Astrocyte (in vitro differentiated cells and primary cell): ENCODE data around the gene GALNT6. TPM values are rescaled to one million over a fixed set of nuclear protein-coding genes. Genes with fewer than 3 reads are reported as not detected.

Experiments
- DNase-seq: peaks from one replicate; pipeline ENCODE4 v3.0.0-alpha.2; 2010; ENCODE audit warnings: low read depth
- FAIRE-seq: peaks from 2 replicates; lab custom pipeline; 2011; peaks lifted over from hg19 to GRCh38; lab: Jason Lieb, UNC
- H2AFZ ChIP-seq: 2 replicates; pipeline ENCODE4 v1.6.0; 2012; ENCODE audit warnings: low read depth, low read length, inconsistent platforms
- H3K27ac ChIP-seq: 2 replicates; pipeline ENCODE4 v1.5.1; 2011; ENCODE audit warnings: low read depth, low read length, inconsistent platforms
- H3K27me3 ChIP-seq: 2 replicates; pipeline ENCODE4 v1.6.0; 2011; ENCODE audit warnings: low read length, inconsistent platforms; ENCODE audit not compliant: insufficient read depth
- H3K36me3 ChIP-seq: 2 replicates; pipeline ENCODE4 v1.5.1; 2011; ENCODE audit warnings: low read length, inconsistent platforms; ENCODE audit not compliant: insufficient read depth
- H3K4me1 ChIP-seq: 2 replicates; pipeline ENCODE4 v1.5.1; 2011; ENCODE audit warnings: low read length, inconsistent platforms; ENCODE audit not compliant: insufficient read depth
- H3K4me2 ChIP-seq: 2 replicates; pipeline ENCODE4 v1.6.0; 2012; ENCODE audit warnings: low read length, inconsistent platforms
- H3K4me3 ChIP-seq: 2 replicates; pipeline ENCODE4 v1.5.1; 2011; ENCODE audit warnings: low read depth, mild to moderate bottlenecking, low read length, inconsistent platforms; ENCODE audit not compliant: insufficient read depth
- H3K79me2 ChIP-seq: 2 replicates; pipeline ENCODE4 v1.6.0; 2012; ENCODE audit warnings: mild to moderate bottlenecking, low read length, inconsistent platforms; ENCODE audit not compliant: insufficient read depth
- H3K9ac ChIP-seq: 2 replicates; pipeline ENCODE4 v1.6.0; 2012; ENCODE audit warnings: mild to moderate bottlenecking, low read length, inconsistent platforms
- H3K9me3 ChIP-seq: 2 replicates; pipeline ENCODE4 v1.5.1; 2012; ENCODE audit warnings: low read depth, mild to moderate bottlenecking, low read length, inconsistent platforms; ENCODE audit not compliant: insufficient read depth
- H4K20me1 ChIP-seq: 2 replicates; pipeline ENCODE4 v1.6.0; 2012; ENCODE audit warnings: low read length, inconsistent platforms; ENCODE audit not compliant: insufficient read depth
- H3K27ac Mint-ChIP-seq: one replicate; pipeline ENCODE4 v1.8.0; 2021; ENCODE audit warnings: mild to moderate bottlenecking, mixed read lengths; ENCODE audit not compliant: unreplicated experiment
- H3K27me3 Mint-ChIP-seq: one replicate; pipeline ENCODE4 v1.8.0; 2021; ENCODE audit warnings: low read depth, mixed read lengths; ENCODE audit not compliant: unreplicated experiment
- H3K36me3 Mint-ChIP-seq: one replicate; pipeline ENCODE4 v1.8.0; 2021; ENCODE audit warnings: low read depth, mixed read lengths; ENCODE audit not compliant: unreplicated experiment
- H3K4me1 Mint-ChIP-seq: one replicate; pipeline ENCODE4 v1.8.0; 2021; ENCODE audit warnings: low read depth, mixed read lengths; ENCODE audit not compliant: unreplicated experiment
- H3K4me3 Mint-ChIP-seq: one replicate; pipeline ENCODE4 v1.8.0; 2021; ENCODE audit warnings: mild to moderate bottlenecking, moderate library complexity, mixed read lengths; ENCODE audit not compliant: unreplicated experiment
- H3K9me3 Mint-ChIP-seq: one replicate; pipeline ENCODE4 v1.8.0; 2021; ENCODE audit warnings: mild to moderate bottlenecking, mixed read lengths; ENCODE audit not compliant: unreplicated experiment
- EZH2 ChIP-seq: IDR thresholded peaks from 2 replicates; pipeline ENCODE4 v1.6.1; 2012; ENCODE audit warnings: mild to moderate bottlenecking, low read length, inconsistent platforms; ENCODE audit not compliant: insufficient read depth
- total RNA-seq: library from RNA; stranded (reverse); gene quantifications from 2 replicates; pipeline ENCODE4 v1.2.1, GENCODE V29; 2021
- TF ChIP-seq, protein P1 (sequence below): IDR thresholded peaks from 2 replicates; pipeline ENCODE4 v1.5.1; 2011; ENCODE audit warnings: low read depth, mild to moderate bottlenecking, inconsistent platforms, low read length, moderate library complexity; ENCODE audit not compliant: insufficient read depth

The GALNT6 gene
- total RNA-seq, 1 donor from 2014 or later, result 13.8 TPM

DNA sequence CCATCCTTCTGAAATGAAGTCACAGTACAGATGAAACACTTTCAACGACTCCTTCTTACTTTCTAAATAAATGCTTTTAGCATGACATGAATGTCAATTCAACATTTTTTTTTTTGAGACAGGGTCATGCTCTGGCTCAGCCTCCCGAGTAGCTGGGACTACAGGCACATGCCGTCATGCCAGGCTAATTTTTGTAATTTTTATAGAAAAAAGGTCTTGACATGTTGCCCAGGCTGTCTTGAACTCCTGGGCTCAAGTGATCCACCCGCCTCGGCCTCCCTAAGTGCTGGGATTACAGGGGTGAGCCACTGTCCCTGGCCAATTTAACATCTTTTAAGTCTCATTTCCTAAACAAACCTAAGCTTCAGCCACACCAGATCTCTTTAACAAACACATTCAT is 16.4 kb downstream of the GALNT6 start:
- H3K27me3 Mint-ChIP-seq, result no peaks in the 10 kb centered on the region
- H3K9me3 Mint-ChIP-seq, result no peaks in the 10 kb centered on the region

DNA sequence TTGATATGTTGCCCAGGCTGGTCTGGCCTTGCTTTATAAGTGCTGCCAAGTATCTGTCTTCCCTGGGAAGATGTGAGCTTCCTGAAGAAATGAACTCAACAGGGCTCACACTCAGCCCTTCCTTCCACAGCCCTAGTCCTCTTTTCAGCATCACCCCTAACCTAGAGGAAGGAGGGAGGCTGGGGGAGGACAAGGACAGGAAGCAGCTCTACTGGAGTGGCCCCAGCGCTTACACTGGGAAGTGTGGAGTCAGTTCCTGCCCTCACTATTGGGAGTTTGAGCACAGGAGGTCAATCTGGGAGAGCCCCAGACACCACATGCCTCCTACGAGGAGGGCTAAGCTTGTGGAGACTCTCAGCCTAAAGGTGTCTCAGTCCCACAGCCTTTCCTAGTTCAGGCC is 16.8 kb downstream of the GALNT6 start:
- no peak for DNase-seq
- no peak overlapping the region for H3K9ac ChIP-seq
- Mint-ChIP-seq H3K27ac (peak overlapping the region; percentile 31), H3K27me3 (no peaks in the 10 kb centered on the region), H3K4me1 (peaks cover 32% of the 10 kb centered on the region), H3K36me3 (peaks cover 14% of the 10 kb centered on the region), H3K4me3 (no peak overlapping the region), H3K9me3 (no peaks in the 10 kb centered on the region)
- FAIRE-seq, result no peak
- H3K79me2 ChIP-seq, result no peaks in the 10 kb centered on the region
- no peaks in the 10 kb centered on the region for H3K9me3 ChIP-seq
- no peaks in the 10 kb centered on the region for H3K27me3 ChIP-seq
- peaks cover 25% of the 10 kb centered on the region for H3K4me1 ChIP-seq
- H3K36me3 ChIP-seq, result no peaks in the 10 kb centered on the region
- TF ChIP-seq, protein P1, sequence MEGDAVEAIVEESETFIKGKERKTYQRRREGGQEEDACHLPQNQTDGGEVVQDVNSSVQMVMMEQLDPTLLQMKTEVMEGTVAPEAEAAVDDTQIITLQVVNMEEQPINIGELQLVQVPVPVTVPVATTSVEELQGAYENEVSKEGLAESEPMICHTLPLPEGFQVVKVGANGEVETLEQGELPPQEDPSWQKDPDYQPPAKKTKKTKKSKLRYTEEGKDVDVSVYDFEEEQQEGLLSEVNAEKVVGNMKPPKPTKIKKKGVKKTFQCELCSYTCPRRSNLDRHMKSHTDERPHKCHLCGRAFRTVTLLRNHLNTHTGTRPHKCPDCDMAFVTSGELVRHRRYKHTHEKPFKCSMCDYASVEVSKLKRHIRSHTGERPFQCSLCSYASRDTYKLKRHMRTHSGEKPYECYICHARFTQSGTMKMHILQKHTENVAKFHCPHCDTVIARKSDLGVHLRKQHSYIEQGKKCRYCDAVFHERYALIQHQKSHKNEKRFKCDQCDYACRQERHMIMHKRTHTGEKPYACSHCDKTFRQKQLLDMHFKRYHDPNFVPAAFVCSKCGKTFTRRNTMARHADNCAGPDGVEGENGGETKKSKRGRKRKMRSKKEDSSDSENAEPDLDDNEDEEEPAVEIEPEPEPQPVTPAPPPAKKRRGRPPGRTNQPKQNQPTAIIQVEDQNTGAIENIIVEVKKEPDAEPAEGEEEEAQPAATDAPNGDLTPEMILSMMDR, result no peak
- no peak for TF ChIP-seq EZH2
- H3K4me3 ChIP-seq, result no peak overlapping the region
- peak overlapping the region; percentile 1 for H2AFZ ChIP-seq
- no peaks in the 10 kb centered on the region for H4K20me1 ChIP-seq
- H3K4me2 ChIP-seq, result no peak overlapping the region
- no peak overlapping the region for H3K27ac ChIP-seq

More for the DNA sequence above, 16.4 kb downstream of the GALNT6 start:
- Mint-ChIP-seq H3K4me3 (peak overlapping the region; percentile 8), H3K36me3 (peaks cover 14% of the 10 kb centered on the region), H3K27ac (peak overlapping the region; percentile 31), H3K4me1 (peaks cover 27% of the 10 kb centered on the region)
- no peak for FAIRE-seq
- H3K4me3 ChIP-seq, result no peak overlapping the region
- H2AFZ ChIP-seq, result no peak overlapping the region
- H3K9me3 ChIP-seq, result no peaks in the 10 kb centered on the region
- no peak overlapping the region for H3K4me2 ChIP-seq
- H4K20me1 ChIP-seq, result no peaks in the 10 kb centered on the region
- DNase-seq, result no peak
- no peaks in the 10 kb centered on the region for H3K79me2 ChIP-seq
- H3K27me3 ChIP-seq, result no peaks in the 10 kb centered on the region
- H3K9ac ChIP-seq, result no peak overlapping the region
- TF ChIP-seq, protein P1, result no peak
- TF ChIP-seq EZH2, result no peak
- H3K27ac ChIP-seq, result no peak overlapping the region
- H3K4me1 ChIP-seq, result peaks cover 20% of the 10 kb centered on the region
- H3K36me3 ChIP-seq, result no peaks in the 10 kb centered on the region

DNA sequence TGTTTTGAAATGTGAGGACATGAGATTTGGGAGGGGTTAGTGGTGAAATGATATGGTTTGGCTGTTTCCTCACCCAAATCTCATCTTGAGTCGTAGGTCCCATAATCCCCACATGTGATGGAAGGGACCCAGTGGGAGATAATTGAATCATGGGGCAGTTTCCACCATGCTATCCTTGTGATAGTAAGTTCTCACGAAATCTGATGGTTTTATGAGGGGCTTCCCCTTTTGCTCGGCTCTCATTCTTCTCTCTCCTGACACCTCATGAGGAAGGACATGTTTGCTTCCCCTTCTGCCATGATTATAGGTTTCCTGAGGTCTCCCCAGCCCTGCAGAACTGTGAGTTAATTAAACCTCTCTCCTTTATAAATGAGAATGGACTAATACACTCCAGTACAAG is 18.0 kb downstream of the GALNT6 start:
- no peaks in the 10 kb centered on the region for H3K9me3 Mint-ChIP-seq
- Histone ChIP-seq H3K9me3 (no peaks in the 10 kb centered on the region), H3K79me2 (no peaks in the 10 kb centered on the region), H3K4me2 (no peak overlapping the region), H2AFZ (no peak overlapping the region), H3K4me3 (no peak overlapping the region), H3K27me3 (no peaks in the 10 kb centered on the region), H3K36me3 (no peaks in the 10 kb centered on the region), H4K20me1 (no peaks in the 10 kb centered on the region), H3K27ac (no peak overlapping the region), H3K4me1 (peaks cover 34% of the 10 kb centered on the region), H3K9ac (no peak overlapping the region)
- FAIRE-seq, result no peak
- TF ChIP-seq, protein P1, result no peak
- TF ChIP-seq EZH2, result no peak
- H3K36me3 Mint-ChIP-seq, result peaks cover 14% of the 10 kb centered on the region
- no peak for DNase-seq
- H3K4me3 Mint-ChIP-seq, result no peak overlapping the region
- no peak overlapping the region for H3K27ac Mint-ChIP-seq
- peaks cover 42% of the 10 kb centered on the region for H3K4me1 Mint-ChIP-seq
- H3K27me3 Mint-ChIP-seq, result no peaks in the 10 kb centered on the region
